Fibroblast of peridontal ligament (primary cell): ENCODE results near the gene PACS1.

Experiments used
- DNase-seq: peaks from one replicate; pipeline ENCODE4 v3.0.0-alpha.2; 2010; ENCODE audit errors: extremely low read depth

Gene PACS1

GRCh38 chr11:66050581-66051231, 19.4 kb upstream of the PACS1 start:
- DNase-seq: no peak

GRCh38 chr11:66051371-66051765, 18.7 kb upstream of the PACS1 start:
- DNase-seq: no peak

- peak; percentile 95 for DNase-seq
Measured at GRCh38 chr11:66051766-66052663, 18.1 kb upstream of the PACS1 start, which contains the start of gene SF3B2. Gene SF3B2, plus strand, starts transcription at chr11:66052364. Its CDS starts 21 bp downstream, at chr11:66052385.

GRCh38 chr11:66052664-66052982, 17.4 kb upstream of the PACS1 start:
- no peak for DNase-seq

GRCh38 chr11:66055021-66055420, 15.1 kb upstream of the PACS1 start:
- DNase-seq: no peak

- no peak for DNase-seq
Measured at GRCh38 chr11:66056501-66056900, 13.6 kb upstream of the PACS1 start.

- no peak for DNase-seq
Measured at GRCh38 chr11:66059966-66060680, 9.9 kb upstream of the PACS1 start.

GRCh38 chr11:66061268-66061667, 8.8 kb upstream of the PACS1 start:
- no peak for DNase-seq

GRCh38 chr11:66062408-66062807, 7.7 kb upstream of the PACS1 start:
- no peak for DNase-seq

GRCh38 chr11:66063900-66064299, 6.2 kb upstream of the PACS1 start:
- DNase-seq: no peak

GRCh38 chr11:66064571-66064970, 5.5 kb upstream of the PACS1 start:
- no peak for DNase-seq

GRCh38 chr11:66066751-66067150, 3.3 kb upstream of the PACS1 start:
- DNase-seq: no peak

GRCh38 chr11:66067640-66068039, 2.4 kb upstream of the PACS1 start:
- DNase-seq: no peak

- DNase-seq: peak; percentile 74
Measured at GRCh38 chr11:66068154-66068821, 1.8 kb upstream of the PACS1 start.

GRCh38 chr11:66068923-66069714, 953 bp upstream of the PACS1 start:
- DNase-seq: peak; percentile 76

- DNase-seq: peak; percentile 28
Measured at GRCh38 chr11:66070604-66071380, 720 bp downstream of the PACS1 start.

- peak; percentile 27 for DNase-seq
Measured at GRCh38 chr11:66071381-66071801, 1.3 kb downstream of the PACS1 start.

- DNase-seq: no peak
Measured at GRCh38 chr11:66072081-66072480, 2.0 kb downstream of the PACS1 start.

- DNase-seq: no peak
Measured at GRCh38 chr11:66072518-66072917, 2.4 kb downstream of the PACS1 start.

- DNase-seq: no peak
Measured at GRCh38 chr11:66073669-66074068, 3.6 kb downstream of the PACS1 start.
